Activated CD4-positive, alpha-beta T cell treated with anti-CD3 and anti-CD28 coated beads, Interleukin-2, amount 10 ng/mL, durations not matched to agents 7 days and 5 days (primary cell): ENCODE data around the gene SYK. TPM values are rescaled to one million over a fixed set of nuclear protein-coding genes. Genes with fewer than 3 reads are reported as not detected.

Experiments
- CTCF ChIA-PET: fragments of 350-600 bp; sonication (Branson Sonifier 250); formaldehyde crosslinking; loops from one replicate; lab custom pipeline; 2021; ENCODE audit warnings: antibody characterized with exemption; lab: Charles Lee
- POLR2A ChIA-PET: fragments of 350-600 bp; sonication (Branson Sonifier 250); formaldehyde crosslinking; loops from one replicate; lab custom pipeline; 2021; ENCODE audit warnings: antibody characterized with exemption; lab: Charles Lee
- DNase-seq: peaks from one replicate; pipeline ENCODE4 v3.0.0-alpha.2; 2020
- H3K27ac Mint-ChIP-seq: one replicate; pipeline ENCODE4 v1.8.0; 2021; ENCODE audit warnings: mild to moderate bottlenecking, moderate library complexity, mixed read lengths
- H3K27me3 Mint-ChIP-seq: one replicate; pipeline ENCODE4 v1.8.0; 2021; ENCODE audit warnings: mixed read lengths
- H3K36me3 Mint-ChIP-seq: one replicate; pipeline ENCODE4 v1.8.0; 2021; ENCODE audit warnings: low read depth, mixed read lengths
- H3K4me1 Mint-ChIP-seq: one replicate; pipeline ENCODE4 v1.8.0; 2021; ENCODE audit warnings: mixed read lengths
- H3K4me3 Mint-ChIP-seq: one replicate; pipeline ENCODE4 v1.8.0; 2021; ENCODE audit warnings: mild to moderate bottlenecking, moderate library complexity, mixed read lengths
- H3K9me3 Mint-ChIP-seq: one replicate; pipeline ENCODE4 v1.8.0; 2021; ENCODE audit warnings: mixed read lengths
- total RNA-seq, 2 experiments: library from RNA; stranded (reverse); gene quantifications; one replicate each; pipeline ENCODE4 v1.2.3, GENCODE V29; 2021

The SYK gene
- total RNA-seq, 2 experiments from 2014 or later: 0.56 to 0.92 TPM

DNA sequence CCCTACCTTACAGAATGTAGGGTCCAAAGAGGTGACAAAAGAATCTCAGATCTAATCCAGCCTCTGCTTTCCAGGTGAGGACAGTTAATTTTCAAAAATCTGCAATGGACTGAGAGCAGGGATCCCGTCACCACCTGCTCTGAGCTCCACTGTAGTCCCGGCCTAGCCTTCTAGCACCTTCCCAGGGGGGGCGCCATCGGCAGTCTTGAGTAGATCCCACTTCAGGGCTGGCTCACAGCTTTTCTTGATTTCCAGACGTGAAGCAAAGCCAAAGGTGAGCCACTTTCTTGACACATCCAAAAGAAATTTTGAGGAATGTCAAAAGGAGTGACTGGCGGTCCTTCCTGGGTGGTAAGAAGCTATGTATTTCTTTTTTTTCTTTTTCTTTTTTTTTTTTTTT lies 114.1 kb downstream of the SYK start:
- no peaks in the 10 kb centered on the region for H3K4me1 Mint-ChIP-seq
- CTCF ChIA-PET: interaction anchor here (0.6 to 4.9 kb wide), 27 partner anchors 10 to 814 kb away, joined by 3 to 43 read pairs (median 4); partner anchors contain the start of gene NFIL3
- H3K27me3 Mint-ChIP-seq: no peaks in the 10 kb centered on the region
- no peaks in the 10 kb centered on the region for H3K9me3 Mint-ChIP-seq
- no peak overlapping the region for H3K27ac Mint-ChIP-seq
- H3K4me3 Mint-ChIP-seq: no peak overlapping the region
- POLR2A ChIA-PET: no interaction called here
- H3K36me3 Mint-ChIP-seq: no peaks in the 10 kb centered on the region
- peak; percentile 40 for DNase-seq

DNA sequence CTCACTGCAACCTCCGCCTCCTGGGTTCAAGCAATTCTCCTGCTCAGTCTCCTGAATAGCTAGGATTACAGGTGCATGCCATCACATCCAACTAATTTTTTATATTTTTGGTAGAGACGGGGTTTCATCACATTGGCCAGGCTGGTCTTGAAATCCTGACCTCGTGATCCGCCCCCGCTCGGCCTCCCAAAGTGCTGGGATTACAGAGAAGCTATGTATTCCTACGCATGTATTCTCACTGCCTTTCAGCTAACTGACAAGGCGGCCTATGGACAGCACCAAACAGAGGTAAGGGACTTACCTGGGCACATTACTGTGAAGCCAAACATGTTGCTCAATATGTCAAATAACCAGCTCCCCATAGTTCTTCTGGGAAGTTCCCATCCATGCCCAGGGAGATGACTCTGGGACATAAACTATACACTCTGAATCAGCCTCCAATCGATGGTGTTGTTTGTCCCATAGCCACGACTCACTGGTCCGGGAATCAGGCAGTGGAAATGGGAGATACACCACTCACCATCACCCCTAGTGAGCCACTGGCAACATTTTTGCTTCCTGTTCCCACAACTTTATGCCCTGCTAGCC lies 114.6 kb downstream of the SYK start:
- DNase-seq: no peak
- H3K4me1 Mint-ChIP-seq: no peaks in the 10 kb centered on the region
- no peaks in the 10 kb centered on the region for H3K9me3 Mint-ChIP-seq
- CTCF ChIA-PET: interaction anchor here (0.7 to 4.9 kb wide), 13 partner anchors 14 to 814 kb away, joined by 3 to 43 read pairs (median 6); no protein-coding TSS in a partner anchor
- POLR2A ChIA-PET: no interaction called here
- no peaks in the 10 kb centered on the region for H3K27me3 Mint-ChIP-seq
- no peak overlapping the region for H3K27ac Mint-ChIP-seq
- H3K36me3 Mint-ChIP-seq: no peaks in the 10 kb centered on the region
- no peak overlapping the region for H3K4me3 Mint-ChIP-seq

DNA sequence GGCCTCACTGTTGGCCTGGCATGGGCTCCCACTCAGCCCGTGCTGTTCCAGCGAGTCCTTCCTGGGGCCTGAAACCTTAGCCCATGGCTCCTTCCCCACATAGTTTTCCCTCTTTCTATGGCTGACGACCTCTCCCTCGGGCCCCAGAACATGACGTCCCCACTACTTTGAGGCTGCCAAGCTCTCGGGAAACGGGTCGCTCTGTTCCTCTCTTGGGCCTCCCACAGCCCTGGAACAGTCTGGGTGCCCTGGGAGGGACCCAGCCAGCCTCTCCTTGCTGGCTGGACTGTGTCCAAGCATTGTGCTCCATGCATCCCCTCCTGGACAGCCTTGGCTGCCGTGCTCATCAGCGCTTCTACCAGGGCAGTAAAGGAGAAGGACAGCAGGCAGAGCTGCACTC lies 118.3 kb downstream of the SYK start:
- POLR2A ChIA-PET: no interaction called here
- CTCF ChIA-PET: no interaction called here
- no peaks in the 10 kb centered on the region for H3K27me3 Mint-ChIP-seq
- H3K4me3 Mint-ChIP-seq: no peak overlapping the region
- DNase-seq: no peak
- H3K36me3 Mint-ChIP-seq: no peaks in the 10 kb centered on the region
- no peak overlapping the region for H3K27ac Mint-ChIP-seq
- no peaks in the 10 kb centered on the region for H3K4me1 Mint-ChIP-seq
- no peaks in the 10 kb centered on the region for H3K9me3 Mint-ChIP-seq

DNA sequence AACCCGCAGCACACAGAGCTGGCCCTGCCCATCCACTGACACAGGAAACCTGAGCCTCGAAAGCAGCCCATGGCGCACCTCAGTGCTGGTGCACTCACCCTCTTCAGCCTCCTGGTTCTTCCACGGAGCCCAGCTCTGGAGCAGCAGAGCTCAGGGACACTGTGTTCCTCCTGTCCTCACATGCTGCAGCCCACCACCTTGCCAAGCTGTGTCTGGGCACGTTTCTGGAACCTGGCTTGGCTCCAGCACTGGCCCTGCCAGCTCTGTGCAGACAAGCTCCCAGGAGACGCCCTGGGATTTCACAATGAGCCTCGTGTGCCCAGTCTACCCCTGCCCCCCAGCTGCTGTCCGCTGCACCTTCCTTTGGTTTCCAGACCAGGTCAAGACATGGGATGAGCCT lies 119.5 kb downstream of the SYK start:
- H3K27ac Mint-ChIP-seq: no peak overlapping the region
- H3K4me1 Mint-ChIP-seq: no peaks in the 10 kb centered on the region
- H3K27me3 Mint-ChIP-seq: no peaks in the 10 kb centered on the region
- CTCF ChIA-PET: no interaction called here
- H3K36me3 Mint-ChIP-seq: no peaks in the 10 kb centered on the region
- no peak for DNase-seq
- H3K4me3 Mint-ChIP-seq: no peak overlapping the region
- POLR2A ChIA-PET: no interaction called here
- no peaks in the 10 kb centered on the region for H3K9me3 Mint-ChIP-seq

DNA sequence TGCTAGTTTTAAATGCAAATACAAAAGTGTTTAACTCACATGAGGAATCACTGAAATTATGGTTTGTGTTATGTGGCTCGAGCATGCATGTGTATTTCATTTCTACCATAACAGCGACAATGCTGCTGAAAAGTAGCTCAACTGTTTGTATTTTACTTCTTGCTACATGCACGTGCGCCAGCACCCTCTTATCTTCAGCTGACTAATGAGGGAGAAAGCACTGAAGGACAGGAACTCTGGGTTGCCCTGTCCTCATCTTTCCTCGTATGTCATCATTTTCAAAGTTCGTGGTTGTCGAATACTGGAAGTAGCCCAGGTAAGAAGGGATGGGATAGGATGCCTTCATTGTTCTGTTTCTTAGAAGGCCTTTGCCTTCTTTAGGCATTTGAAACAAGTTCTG lies 120.3 kb downstream of the SYK start:
- H3K27ac Mint-ChIP-seq: no peak overlapping the region
- peaks cover 4% of the 10 kb centered on the region for H3K27me3 Mint-ChIP-seq
- H3K4me3 Mint-ChIP-seq: no peak overlapping the region
- CTCF ChIA-PET: no interaction called here
- no peaks in the 10 kb centered on the region for H3K4me1 Mint-ChIP-seq
- H3K36me3 Mint-ChIP-seq: no peaks in the 10 kb centered on the region
- DNase-seq: no peak
- H3K9me3 Mint-ChIP-seq: no peaks in the 10 kb centered on the region
- POLR2A ChIA-PET: no interaction called here

DNA sequence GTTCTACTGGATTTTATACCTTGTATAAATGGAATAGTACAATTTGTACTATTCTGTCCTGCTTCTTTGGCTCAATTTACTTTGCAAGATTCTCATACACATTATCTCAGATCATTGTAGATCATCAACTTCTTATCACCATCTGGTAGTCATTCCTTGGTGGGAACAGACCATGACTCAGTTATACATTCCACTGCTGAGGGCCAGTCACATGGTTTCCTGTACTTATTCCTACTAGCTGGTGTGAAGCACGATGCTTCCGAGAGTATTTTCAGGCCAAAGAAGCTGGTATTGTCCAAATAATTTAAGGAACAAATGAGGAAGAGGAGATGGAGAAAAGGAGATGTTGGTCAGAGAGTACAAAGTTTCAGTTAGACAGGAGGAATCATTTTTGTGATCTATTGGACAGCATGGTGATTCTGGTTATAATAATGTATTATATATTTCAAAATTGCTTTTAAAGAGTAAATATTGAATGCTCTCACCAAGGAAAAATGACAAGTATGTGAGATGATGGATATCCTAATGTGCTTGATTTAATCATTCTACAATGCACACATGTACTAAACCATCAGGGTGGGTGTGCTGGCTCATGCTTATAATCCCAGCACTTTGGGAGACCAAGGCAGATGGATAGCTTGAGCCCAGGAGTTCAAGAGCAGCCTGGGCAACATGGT lies 124.1 kb downstream of the SYK start:
- H3K27ac Mint-ChIP-seq: no peak overlapping the region
- H3K36me3 Mint-ChIP-seq: no peaks in the 10 kb centered on the region
- H3K4me1 Mint-ChIP-seq: no peaks in the 10 kb centered on the region
- DNase-seq: no peak
- no peaks in the 10 kb centered on the region for H3K9me3 Mint-ChIP-seq
- peaks cover 10% of the 10 kb centered on the region for H3K27me3 Mint-ChIP-seq
- no peak overlapping the region for H3K4me3 Mint-ChIP-seq
- ChIA-PET CTCF (interaction anchor here (1.4 kb wide), 1 partner anchor 10 kb away, joined by 4 read pairs; no protein-coding TSS in a partner anchor), POLR2A (no interaction called here)

DNA sequence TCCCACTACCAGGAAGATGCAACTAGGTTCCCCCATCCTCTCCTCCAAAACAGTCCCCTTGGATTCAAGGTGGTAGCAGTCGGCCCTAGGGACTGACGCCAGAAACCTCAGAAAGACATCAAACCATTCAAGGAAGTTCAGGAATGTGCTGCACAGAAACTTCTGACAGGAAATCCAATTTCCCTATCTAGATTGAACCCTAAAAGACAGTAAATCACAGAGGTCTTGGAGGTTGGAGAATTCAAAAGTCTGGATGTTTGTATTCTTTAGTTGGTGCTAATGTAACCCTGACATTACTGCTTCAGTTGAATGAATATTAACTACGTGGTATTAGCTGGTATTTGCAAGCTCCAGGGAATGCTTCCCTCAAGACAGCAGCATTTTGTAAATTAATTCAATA lies 125.3 kb downstream of the SYK start:
- Mint-ChIP-seq H3K27ac (no peak overlapping the region), H3K27me3 (peaks cover 10% of the 10 kb centered on the region), H3K9me3 (no peaks in the 10 kb centered on the region), H3K36me3 (no peaks in the 10 kb centered on the region), H3K4me1 (no peaks in the 10 kb centered on the region), H3K4me3 (no peak overlapping the region)
- ChIA-PET CTCF (interaction anchor here (0.5 to 1.3 kb wide), 2 partner anchors 12 to 779 kb away, joined by 3 read pairs; no protein-coding TSS in a partner anchor), POLR2A (no interaction called here)
- DNase-seq: no peak

DNA sequence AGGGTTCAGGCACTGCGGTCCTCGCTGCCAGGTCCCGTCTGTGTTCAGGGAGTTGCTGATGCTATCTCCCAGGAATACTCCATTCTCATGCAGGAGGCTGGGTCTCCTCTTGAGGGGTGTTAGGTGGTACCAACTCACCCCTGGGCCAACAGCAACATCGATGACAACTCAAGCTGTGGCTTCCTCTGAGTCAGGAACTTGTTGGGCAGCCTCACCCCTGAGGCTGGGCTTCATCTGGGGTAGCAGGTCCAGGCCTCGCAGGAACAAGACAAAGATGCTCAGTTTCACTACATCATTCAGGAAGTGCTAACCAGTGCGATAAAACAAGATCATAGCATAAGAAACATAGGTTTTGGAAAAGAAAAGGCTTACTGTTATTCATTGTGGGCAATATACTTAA lies 125.9 kb downstream of the SYK start:
- no peaks in the 10 kb centered on the region for H3K4me1 Mint-ChIP-seq
- H3K4me3 Mint-ChIP-seq: no peak overlapping the region
- no peak overlapping the region for H3K27ac Mint-ChIP-seq
- H3K27me3 Mint-ChIP-seq: peaks cover 10% of the 10 kb centered on the region
- no peak for DNase-seq
- ChIA-PET CTCF (interaction anchor here (0.5 to 1.3 kb wide), 3 partner anchors 12 to 778 kb away, joined by 3 to 4 read pairs (median 3); no protein-coding TSS in a partner anchor), POLR2A (no interaction called here)
- no peaks in the 10 kb centered on the region for H3K9me3 Mint-ChIP-seq
- H3K36me3 Mint-ChIP-seq: no peaks in the 10 kb centered on the region

DNA sequence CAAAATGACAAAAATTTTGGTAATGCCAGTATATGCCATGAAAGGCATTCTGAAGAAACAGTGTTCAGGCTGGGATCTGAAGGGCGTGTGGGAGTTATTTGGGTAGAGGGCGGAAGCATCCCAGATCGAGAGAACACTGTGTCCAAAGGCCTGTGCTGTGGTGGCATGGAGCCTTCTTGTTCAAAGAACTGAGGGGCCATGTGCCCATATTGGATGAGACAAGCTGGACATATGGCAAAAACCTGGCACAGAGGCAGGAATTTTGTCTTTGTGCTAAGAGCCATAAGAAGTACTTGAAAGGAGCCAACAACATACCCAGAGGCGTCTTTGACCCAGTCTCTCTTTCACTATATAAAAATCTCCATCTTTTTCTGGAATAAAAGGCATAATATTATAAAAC lies 128.0 kb downstream of the SYK start:
- CTCF ChIA-PET: interaction anchor here (2.2 kb wide), 1 partner anchor 14 kb away, joined by 5 read pairs; no protein-coding TSS in a partner anchor

DNA sequence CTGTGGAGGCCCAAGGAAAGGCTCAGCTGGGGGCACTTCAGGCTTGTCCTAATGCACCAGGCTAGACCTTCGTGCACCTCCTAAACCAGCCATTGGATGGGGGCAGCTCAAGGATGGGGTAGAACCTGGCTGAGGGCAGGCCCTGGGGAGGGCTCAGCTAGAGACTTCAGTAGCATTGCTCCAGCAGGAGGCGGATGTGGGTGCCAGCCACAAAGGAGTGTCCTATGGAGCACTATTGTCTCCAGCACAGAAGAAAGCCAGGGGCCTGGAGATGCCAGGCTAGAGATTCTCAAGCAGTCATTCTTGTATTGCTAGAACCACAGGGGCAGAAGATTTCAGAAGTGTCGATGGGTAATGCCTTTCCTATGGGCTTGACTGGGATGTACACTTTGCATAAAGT lies 131.8 kb downstream of the SYK start:
- DNase-seq: no peak
- Mint-ChIP-seq H3K9me3 (no peaks in the 10 kb centered on the region), H3K27me3 (peaks cover 10% of the 10 kb centered on the region), H3K4me3 (no peak overlapping the region), H3K36me3 (no peaks in the 10 kb centered on the region), H3K4me1 (peaks cover 2% of the 10 kb centered on the region), H3K27ac (no peak overlapping the region)
- POLR2A ChIA-PET: no interaction called here
- CTCF ChIA-PET: no interaction called here

More for the DNA sequence above, 128.0 kb downstream of the SYK start:
- H3K36me3 Mint-ChIP-seq: no peaks in the 10 kb centered on the region
- no peak overlapping the region for H3K27ac Mint-ChIP-seq
- no peak overlapping the region for H3K4me3 Mint-ChIP-seq
- H3K4me1 Mint-ChIP-seq: no peaks in the 10 kb centered on the region
- no peaks in the 10 kb centered on the region for H3K9me3 Mint-ChIP-seq
- POLR2A ChIA-PET: no interaction called here
- no peak for DNase-seq
- H3K27me3 Mint-ChIP-seq: peaks cover 10% of the 10 kb centered on the region

DNA sequence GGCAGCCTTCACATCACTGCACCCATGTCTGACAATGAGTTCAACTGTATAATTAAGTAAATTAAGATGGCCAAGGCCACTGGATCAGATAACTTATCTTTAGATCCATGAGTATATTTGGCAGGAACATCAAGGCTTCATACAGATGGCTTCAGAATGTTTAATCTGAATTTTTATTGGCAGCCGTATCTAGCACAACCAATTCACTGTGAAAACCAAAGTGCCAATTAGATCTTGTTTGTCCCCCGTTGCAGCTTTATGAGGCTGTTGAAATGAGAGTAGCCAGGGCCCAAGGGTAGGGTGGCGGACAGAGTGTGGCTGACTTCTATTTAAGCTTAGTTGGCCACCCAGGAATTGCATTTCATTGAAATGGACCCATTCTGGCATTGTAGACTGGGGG lies 137.7 kb downstream of the SYK start:
- Mint-ChIP-seq H3K27ac (no peak overlapping the region), H3K4me3 (no peak overlapping the region), H3K9me3 (no peaks in the 10 kb centered on the region), H3K27me3 (peaks cover 14% of the 10 kb centered on the region), H3K36me3 (no peaks in the 10 kb centered on the region), H3K4me1 (peaks cover 2% of the 10 kb centered on the region)
- ChIA-PET CTCF (interaction anchor here (1.0 kb wide), 1 partner anchor 494 kb away, joined by 3 read pairs; no protein-coding TSS in a partner anchor), POLR2A (no interaction called here)
- DNase-seq: no peak

DNA sequence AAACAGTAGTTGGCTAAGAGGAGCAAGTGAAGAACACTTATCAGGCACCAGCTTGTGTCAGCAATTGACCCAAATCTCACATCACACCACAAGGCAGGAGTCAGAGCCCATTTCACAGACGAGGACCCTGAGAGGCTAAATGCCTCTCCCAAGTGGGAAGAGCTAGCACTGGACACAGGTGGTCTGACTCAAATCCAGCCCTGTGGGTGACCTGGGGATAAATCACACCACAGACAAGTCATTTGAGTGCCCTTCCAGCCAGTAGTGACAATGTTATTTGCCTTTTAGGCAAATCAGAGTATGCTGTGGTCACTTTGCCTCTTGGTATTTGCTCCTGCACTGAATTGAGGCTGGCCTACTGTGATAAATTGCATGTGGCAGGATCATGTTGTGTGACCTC lies 138.7 kb downstream of the SYK start:
- peaks cover 14% of the 10 kb centered on the region for H3K27me3 Mint-ChIP-seq
- ChIA-PET CTCF (no interaction called here), POLR2A (no interaction called here)
- no peaks in the 10 kb centered on the region for H3K36me3 Mint-ChIP-seq
- DNase-seq: no peak
- no peak overlapping the region for H3K4me3 Mint-ChIP-seq
- no peaks in the 10 kb centered on the region for H3K9me3 Mint-ChIP-seq
- no peak overlapping the region for H3K27ac Mint-ChIP-seq
- H3K4me1 Mint-ChIP-seq: no peaks in the 10 kb centered on the region

DNA sequence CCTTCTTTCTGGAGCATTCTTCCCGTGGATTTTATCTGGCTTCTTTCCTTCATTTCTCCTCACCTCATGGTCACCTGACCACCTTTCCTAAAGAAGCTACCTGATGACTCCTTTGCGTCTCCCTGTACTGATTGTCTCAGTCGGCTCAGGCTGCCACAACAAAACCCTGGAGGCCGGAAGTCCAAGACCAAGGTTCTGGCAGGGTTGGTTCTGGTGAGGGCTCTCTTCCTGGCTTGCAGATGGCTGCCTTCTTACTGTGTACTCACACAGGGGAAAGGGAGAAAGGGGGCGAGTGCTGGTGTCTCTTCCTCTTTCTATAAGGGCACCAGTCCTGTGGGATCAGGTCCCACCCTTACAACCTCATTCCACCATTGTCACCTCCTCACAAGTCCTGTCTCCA lies 140.0 kb downstream of the SYK start:
- no peaks in the 10 kb centered on the region for H3K36me3 Mint-ChIP-seq
- CTCF ChIA-PET: interaction anchor here (2.0 kb wide), 1 partner anchor 26 kb away, joined by 8 read pairs; no protein-coding TSS in a partner anchor
- no peak overlapping the region for H3K4me3 Mint-ChIP-seq
- H3K27ac Mint-ChIP-seq: no peak overlapping the region
- POLR2A ChIA-PET: no interaction called here
- no peaks in the 10 kb centered on the region for H3K9me3 Mint-ChIP-seq
- no peaks in the 10 kb centered on the region for H3K4me1 Mint-ChIP-seq
- H3K27me3 Mint-ChIP-seq: peaks cover 21% of the 10 kb centered on the region
- DNase-seq: no peak
